Measurements from ENCODE around the gene CRB2. TPM values are rescaled to one million over a fixed set of nuclear protein-coding genes. Genes with fewer than 3 reads are reported as not detected.

Gene CRB2
- total and polyA plus RNA-seq, 2 of the 4 experiments (the other 2 are of a cell fraction) = not detected

GRCh38 chr9:123422635-123423310 lies 66.8 kb downstream of the CRB2 start:
- Histone ChIP-seq H3K4me3 (ENCODE audit: insufficient read depth, low read depth, low read length) (no peak overlapping the region), H3K4me1 (ENCODE audit: control insufficient read depth, insufficient read depth, low read length) (no peaks in the 10 kb centered on the region), H2AFZ (replicated peaks; ENCODE audit: low read length, poor library complexity) (no peak overlapping the region), H3K36me3 (ENCODE audit: control insufficient read depth, insufficient read depth, low read length) (no peaks in the 10 kb centered on the region), H3K56ac (ENCODE audit: extremely low read depth, insufficient read depth, low read length) (no peak overlapping the region), H4K5ac (ENCODE audit: low read depth, low read length) (no peak overlapping the region), H3K14ac (replicated peaks; ENCODE audit: low read depth, low read length) (no peak overlapping the region), H2BK20ac (ENCODE audit: low read depth, low read length) (no peak overlapping the region), H2BK120ac (ENCODE audit: low read depth, low read length) (no peak overlapping the region), H3K4me2 (ENCODE audit: low read depth, low read length) (no peak overlapping the region), H3K9me3 (ENCODE audit: control insufficient read depth, insufficient read depth, low read length) (no peaks in the 10 kb centered on the region), H4K20me1 (ENCODE audit: insufficient read depth, low read length) (no peaks in the 10 kb centered on the region), H2AK5ac (ENCODE audit: low read depth, low read length) (no peak overlapping the region), H4K8ac (ENCODE audit: low read depth in 2 of 2, low read length in 2 of 2) (no peak overlapping the region), H3K27me3 (ENCODE audit: control insufficient read depth, insufficient read depth, low read length) (no peaks in the 10 kb centered on the region), H2BK15ac (ENCODE audit: low read depth, low read length) (no peak overlapping the region), H3K18ac (ENCODE audit: low read depth, low read length) (no peak overlapping the region), H3K27ac (ENCODE audit: insufficient read depth, low read length) (no peak overlapping the region), H2AK9ac (replicated peaks; ENCODE audit: low read depth, low read length, poor library complexity) (no peak overlapping the region), H2BK5ac (ENCODE audit: low read depth, low read length, poor library complexity, severe bottlenecking) (no peak overlapping the region), H3K79me1 (ENCODE audit: low read depth in 1 of 2, low read length in 2 of 2) (no peaks in the 10 kb centered on the region), H3K4ac (ENCODE audit: low read depth, low read length) (no peak overlapping the region), H3K9ac (ENCODE audit: low read depth, low read length) (no peak overlapping the region), H3K9me1 (ENCODE audit: insufficient read depth, low read length) (no peaks in the 10 kb centered on the region; the same call in 1 of the 2 replicates), H3K23ac (ENCODE audit: low read depth, low read length) (no peak overlapping the region), H4K91ac (ENCODE audit: insufficient read depth, low read depth, low read length) (no peak overlapping the region)
- DNase-seq (no peak), ATAC-seq (ENCODE audit: low read depth) (no peak)
- intact Hi-C loops (cut with micrococcal nuclease) = no loop called here
- POLR2A ChIA-PET (ENCODE audit: unreplicated experiment) = no interaction called here
- in situ Hi-C loops (cut with MboI; ENCODE audit: low sequenced_read_pairs) = no loop called here
- TF ChIP-seq POLR2A (IDR thresholded peaks at IDR 0.05; ENCODE audit: low read depth, low read length) (no peak), BHLHE40 (IDR thresholded peaks at IDR 0.05; ENCODE audit: low read depth, low read length) (no peak), CEBPB (IDR thresholded peaks at IDR 0.05; ENCODE audit: low read depth, low read length) (no peak), RFX5 (IDR thresholded peaks at IDR 0.05; ENCODE audit: low read depth, low read length) (no peak), MAFK (IDR thresholded peaks at IDR 0.05; ENCODE audit: low read depth, low read length) (no peak), MAZ (IDR thresholded peaks at IDR 0.05; ENCODE audit: borderline replicate concordance, low read depth, low read length) (no peak), MXI1 (IDR thresholded peaks at IDR 0.05; ENCODE audit: borderline replicate concordance, low read depth, low read length) (no peak), RCOR1 (IDR thresholded peaks at IDR 0.05; ENCODE audit: insufficient replicate concordance, low read length) (no peak), USF2 (IDR thresholded peaks at IDR 0.05; ENCODE audit: low read depth, low read length) (no peak), SMC3 (IDR thresholded peaks at IDR 0.05; ENCODE audit: low read depth, low read length) (no peak), NFE2L2 (IDR thresholded peaks at IDR 0.05; ENCODE audit: low read depth, low read length) (no peak), FOS (IDR thresholded peaks at IDR 0.05; ENCODE audit: low read depth, low read length) (no peak), CTCF (conservative IDR thresholded peaks at IDR 0.05; ENCODE audit: low read depth, low read length) (no peak), RAD21 (IDR thresholded peaks at IDR 0.05; ENCODE audit: low read length) (no peak)
- WGBS, 2 experiments (ENCODE audit: extremely low coverage in 2 of 2, insufficient read length in 1 of 2) = 52% methylated on average over 7 of the region's 21 CpGs; no CpG with 5 or more reads in 1 of the 2 experiments
- CTCF ChIA-PET = no interaction called here
- dilution Hi-C loops (cut with HindIII; ENCODE audit: low sequenced_read_pairs, unreplicated experiment) = no loop called here
- no TSS peak for BruUV-seq (replicated peaks)

Measured in IMR-90 (cell line).